GM18502 (cell line): ENCODE data around the gene MRPL58.
"Not testable (repeated sequence)": the region's sequence is repeated elsewhere in the genome, so short reads cannot be mapped to it uniquely, and the experiment has no call there.

Source experiments
- ATAC-seq: cut with Tn5 transposase; IDR thresholded peaks from one replicate; pipeline ENCODE4 v1.9.1; 2021; ENCODE audit warnings: mild to moderate bottlenecking; ENCODE audit not compliant: unreplicated experiment, poor library complexity

Gene MRPL58

GRCh38 chr17:75011401-75012095 lies 922 bp upstream of the MRPL58 start:
- ATAC-seq, result no peak

GRCh38 chr17:75012096-75012345 lies 449 bp upstream of the MRPL58 start:
- ATAC-seq, result no peak

GRCh38 chr17:75013092-75013559 lies 656 bp downstream of the MRPL58 start:
- ATAC-seq, result no peak

- ATAC-seq, result no peak
Observed at GRCh38 chr17:75019146-75019545, 6.7 kb downstream of the MRPL58 start.

- ATAC-seq, result no peak
Observed at GRCh38 chr17:75019710-75020109, 7.2 kb downstream of the MRPL58 start.

- ATAC-seq, result no peak
Observed at GRCh38 chr17:75020331-75021110, 8.1 kb downstream of the MRPL58 start.

- ATAC-seq, result no peak
Observed at GRCh38 chr17:75024686-75025397, 12.4 kb downstream of the MRPL58 start.

GRCh38 chr17:75025398-75025734 lies 12.9 kb downstream of the MRPL58 start:
- ATAC-seq, result not testable (repeated sequence)

GRCh38 chr17:75026650-75027049 lies 14.2 kb downstream of the MRPL58 start:
- ATAC-seq, result not testable (repeated sequence)

- no peak for ATAC-seq
Observed at GRCh38 chr17:75030161-75030560, 17.7 kb downstream of the MRPL58 start.

- ATAC-seq, result no peak
Observed at GRCh38 chr17:75031972-75032719, 19.7 kb downstream of the MRPL58 start.

GRCh38 chr17:75032720-75033280 lies 20.3 kb downstream of the MRPL58 start:
- no peak for ATAC-seq

- ATAC-seq, result peak; percentile 48
Observed at GRCh38 chr17:75033346-75034235, 21.1 kb downstream of the MRPL58 start.

- peak; percentile 56 for ATAC-seq
Observed at GRCh38 chr17:75034236-75034908, 21.9 kb downstream of the MRPL58 start.

GRCh38 chr17:75036643-75037268 lies 24.3 kb downstream of the MRPL58 start:
- ATAC-seq, result no peak

GRCh38 chr17:75039238-75039637 lies 26.8 kb downstream of the MRPL58 start:
- ATAC-seq, result no peak

GRCh38 chr17:75041656-75042280 lies 29.3 kb downstream of the MRPL58 start:
- ATAC-seq, result no peak

GRCh38 chr17:75043789-75044188 lies 31.3 kb downstream of the MRPL58 start:
- ATAC-seq, result not testable (repeated sequence)
